ENCODE data around the gene HSD17B2. TPM values are rescaled to one million over a fixed set of nuclear protein-coding genes. Genes with fewer than 3 reads are reported as not detected.

Gene HSD17B2
- total RNA-seq, 1 experiment from 2014 or later = not detected

DNA sequence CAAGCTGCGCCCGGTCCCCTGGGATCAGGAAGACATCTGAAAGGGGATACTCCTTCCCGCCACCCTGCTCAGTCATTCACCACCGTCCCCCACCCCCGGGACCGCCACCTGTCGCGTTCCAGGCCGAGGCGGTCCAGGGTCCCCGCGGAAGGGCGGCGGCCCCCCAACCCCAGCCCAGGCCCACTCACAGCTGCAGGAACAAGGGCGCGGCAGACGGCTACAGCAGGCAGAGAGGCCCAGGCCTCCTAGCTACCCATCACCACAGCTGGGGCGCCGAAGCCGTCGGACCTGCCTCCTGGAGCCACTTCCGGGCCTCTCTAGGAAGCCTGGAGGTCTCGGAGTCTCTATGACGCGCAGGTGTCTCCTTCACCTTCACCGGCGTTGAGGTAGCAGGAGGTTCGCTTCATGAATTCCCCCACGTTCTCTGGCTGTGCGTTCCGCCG lies 23.8 kb upstream of the HSD17B2 start, which contains the start of gene SDR42E1 (continued):
- TF ChIP-seq, protein P1, sequence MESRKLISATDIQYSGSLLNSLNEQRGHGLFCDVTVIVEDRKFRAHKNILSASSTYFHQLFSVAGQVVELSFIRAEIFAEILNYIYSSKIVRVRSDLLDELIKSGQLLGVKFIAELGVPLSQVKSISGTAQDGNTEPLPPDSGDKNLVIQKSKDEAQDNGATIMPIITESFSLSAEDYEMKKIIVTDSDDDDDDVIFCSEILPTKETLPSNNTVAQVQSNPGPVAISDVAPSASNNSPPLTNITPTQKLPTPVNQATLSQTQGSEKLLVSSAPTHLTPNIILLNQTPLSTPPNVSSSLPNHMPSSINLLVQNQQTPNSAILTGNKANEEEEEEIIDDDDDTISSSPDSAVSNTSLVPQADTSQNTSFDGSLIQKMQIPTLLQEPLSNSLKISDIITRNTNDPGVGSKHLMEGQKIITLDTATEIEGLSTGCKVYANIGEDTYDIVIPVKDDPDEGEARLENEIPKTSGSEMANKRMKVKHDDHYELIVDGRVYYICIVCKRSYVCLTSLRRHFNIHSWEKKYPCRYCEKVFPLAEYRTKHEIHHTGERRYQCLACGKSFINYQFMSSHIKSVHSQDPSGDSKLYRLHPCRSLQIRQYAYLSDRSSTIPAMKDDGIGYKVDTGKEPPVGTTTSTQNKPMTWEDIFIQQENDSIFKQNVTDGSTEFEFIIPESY (IDR thresholded peaks at IDR 0.05; ENCODE audit: extremely low read depth, insufficient replicate concordance, low read length) = peak; percentile 75
- TF ChIP-seq JUND (IDR thresholded peaks at IDR 0.05) (no peak), YY1 (IDR thresholded peaks at IDR 0.05; ENCODE audit: extremely low read depth, insufficient replicate concordance, low read depth, low read length) (peak; percentile 78)

DNA sequence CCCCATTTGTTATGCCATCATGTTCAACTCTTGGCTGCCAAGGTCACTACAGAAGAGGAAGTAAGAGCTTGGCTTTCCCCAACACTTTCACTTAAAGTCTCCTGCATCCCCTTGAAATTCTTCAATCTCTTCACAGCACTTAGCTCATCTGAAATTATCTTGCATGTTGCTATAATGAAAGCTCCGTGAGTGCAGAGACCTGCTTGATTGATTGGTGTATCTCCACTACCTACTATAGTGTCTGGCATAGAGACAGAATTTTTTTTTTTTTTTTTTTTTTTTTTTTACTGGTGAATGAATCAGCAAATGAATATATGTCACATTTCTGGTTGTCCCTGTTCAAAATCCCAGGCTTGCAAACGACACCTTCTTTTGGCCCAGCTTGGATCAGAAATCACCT lies 21.9 kb upstream of the HSD17B2 start:
- Histone ChIP-seq H3K36me3 (ENCODE audit: control insufficient read depth in 1 of 2, insufficient read depth in 2 of 2, low read length in 2 of 2) (no peaks in the 10 kb centered on the region), H2AFZ (ENCODE audit: low read depth, low read length, poor library complexity, severe bottlenecking) (no peak overlapping the region), H3K27ac (ENCODE audit: low read depth, low read length) (no peak overlapping the region), H3K9me2 (ENCODE audit: insufficient read depth) (no peaks in the 10 kb centered on the region; the same call in 1 of the 2 replicates), H3K9me3 (ENCODE audit: control insufficient read depth in 1 of 2, insufficient read depth in 1 of 2, low read depth in 1 of 2, low read length in 2 of 2) (peaks cover 6 to 16% of the 10 kb centered on the region in 2 experiments; a peak in 2 of 4 replicates), H3K4me2 (ENCODE audit: low read length) (no peak overlapping the region), H3K4me3 (replicated peaks in 1 of 2; ENCODE audit: low read depth in 1 of 2, low read length in 2 of 2) (no peak overlapping the region), H3K79me2 (ENCODE audit: insufficient read depth, low read length) (peaks cover 11% of the 10 kb centered on the region; the same call in 1 of the 2 replicates), H3K4me1 (ENCODE audit: control insufficient read depth in 1 of 2, insufficient read depth in 2 of 2, low read length in 2 of 2) (peaks cover 0 to 20% of the 10 kb centered on the region in 2 experiments; a peak in 3 of 4 replicates), H3K9ac (ENCODE audit: low read length) (no peak overlapping the region), H4K20me1 (ENCODE audit: insufficient read depth) (no peaks in the 10 kb centered on the region), H3K27me3 (ENCODE audit: insufficient read depth, low read length) (peaks cover 4% of the 10 kb centered on the region; the same call in 1 of the 2 replicates)
- DNase-seq (ENCODE audit: low read depth, low spot score) (no peak), ATAC-seq (no peak)
- no TSS peak for BruUV-seq (replicated peaks)
- CTCF ChIA-PET = interaction anchor here (1.1 to 1.4 kb wide), 2 partner anchors 10 to 16 kb away, joined by 3 to 4 read pairs; no protein-coding TSS in a partner anchor
- RAD21 ChIA-PET (ENCODE audit: low non-redundant PET in 1 of 2, low total read pairs in 2 of 2, uncharacterized antibody in 2 of 2, unreplicated experiment in 2 of 2) = no interaction called here
- intact Hi-C loops (cut with micrococcal nuclease) = loop anchor here (5.0 kb wide), 1 partner anchor 159 kb away; the partner anchor contains the start of gene MPHOSPH6
- TF ChIP-seq, protein P2, sequence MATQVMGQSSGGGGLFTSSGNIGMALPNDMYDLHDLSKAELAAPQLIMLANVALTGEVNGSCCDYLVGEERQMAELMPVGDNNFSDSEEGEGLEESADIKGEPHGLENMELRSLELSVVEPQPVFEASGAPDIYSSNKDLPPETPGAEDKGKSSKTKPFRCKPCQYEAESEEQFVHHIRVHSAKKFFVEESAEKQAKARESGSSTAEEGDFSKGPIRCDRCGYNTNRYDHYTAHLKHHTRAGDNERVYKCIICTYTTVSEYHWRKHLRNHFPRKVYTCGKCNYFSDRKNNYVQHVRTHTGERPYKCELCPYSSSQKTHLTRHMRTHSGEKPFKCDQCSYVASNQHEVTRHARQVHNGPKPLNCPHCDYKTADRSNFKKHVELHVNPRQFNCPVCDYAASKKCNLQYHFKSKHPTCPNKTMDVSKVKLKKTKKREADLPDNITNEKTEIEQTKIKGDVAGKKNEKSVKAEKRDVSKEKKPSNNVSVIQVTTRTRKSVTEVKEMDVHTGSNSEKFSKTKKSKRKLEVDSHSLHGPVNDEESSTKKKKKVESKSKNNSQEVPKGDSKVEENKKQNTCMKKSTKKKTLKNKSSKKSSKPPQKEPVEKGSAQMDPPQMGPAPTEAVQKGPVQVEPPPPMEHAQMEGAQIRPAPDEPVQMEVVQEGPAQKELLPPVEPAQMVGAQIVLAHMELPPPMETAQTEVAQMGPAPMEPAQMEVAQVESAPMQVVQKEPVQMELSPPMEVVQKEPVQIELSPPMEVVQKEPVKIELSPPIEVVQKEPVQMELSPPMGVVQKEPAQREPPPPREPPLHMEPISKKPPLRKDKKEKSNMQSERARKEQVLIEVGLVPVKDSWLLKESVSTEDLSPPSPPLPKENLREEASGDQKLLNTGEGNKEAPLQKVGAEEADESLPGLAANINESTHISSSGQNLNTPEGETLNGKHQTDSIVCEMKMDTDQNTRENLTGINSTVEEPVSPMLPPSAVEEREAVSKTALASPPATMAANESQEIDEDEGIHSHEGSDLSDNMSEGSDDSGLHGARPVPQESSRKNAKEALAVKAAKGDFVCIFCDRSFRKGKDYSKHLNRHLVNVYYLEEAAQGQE (IDR thresholded peaks at IDR 0.05; ENCODE audit: low read depth) = no peak
- TF ChIP-seq RAD21 (IDR thresholded peaks at IDR 0.05; ENCODE audit: low read depth) (no peak), SIN3A (IDR thresholded peaks at IDR 0.05; ENCODE audit: low read depth) (no peak), CBX3 (IDR thresholded peaks at IDR 0.05; ENCODE audit: low read depth) (no peak), ELF1 (IDR thresholded peaks at IDR 0.05; ENCODE audit: borderline replicate concordance, low read depth) (no peak), FOSL1 (IDR thresholded peaks at IDR 0.05; ENCODE audit: low read depth) (no peak), CEBPB (IDR thresholded peaks at IDR 0.05; ENCODE audit: low read depth) (no peak), ZNF274 (IDR thresholded peaks at IDR 0.05; ENCODE audit: low read depth, low read length) (no peak)
- TF ChIP-seq, protein P3, sequence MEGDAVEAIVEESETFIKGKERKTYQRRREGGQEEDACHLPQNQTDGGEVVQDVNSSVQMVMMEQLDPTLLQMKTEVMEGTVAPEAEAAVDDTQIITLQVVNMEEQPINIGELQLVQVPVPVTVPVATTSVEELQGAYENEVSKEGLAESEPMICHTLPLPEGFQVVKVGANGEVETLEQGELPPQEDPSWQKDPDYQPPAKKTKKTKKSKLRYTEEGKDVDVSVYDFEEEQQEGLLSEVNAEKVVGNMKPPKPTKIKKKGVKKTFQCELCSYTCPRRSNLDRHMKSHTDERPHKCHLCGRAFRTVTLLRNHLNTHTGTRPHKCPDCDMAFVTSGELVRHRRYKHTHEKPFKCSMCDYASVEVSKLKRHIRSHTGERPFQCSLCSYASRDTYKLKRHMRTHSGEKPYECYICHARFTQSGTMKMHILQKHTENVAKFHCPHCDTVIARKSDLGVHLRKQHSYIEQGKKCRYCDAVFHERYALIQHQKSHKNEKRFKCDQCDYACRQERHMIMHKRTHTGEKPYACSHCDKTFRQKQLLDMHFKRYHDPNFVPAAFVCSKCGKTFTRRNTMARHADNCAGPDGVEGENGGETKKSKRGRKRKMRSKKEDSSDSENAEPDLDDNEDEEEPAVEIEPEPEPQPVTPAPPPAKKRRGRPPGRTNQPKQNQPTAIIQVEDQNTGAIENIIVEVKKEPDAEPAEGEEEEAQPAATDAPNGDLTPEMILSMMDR (IDR thresholded peaks at IDR 0.05 in 2 of 3, conservative IDR thresholded peaks at IDR 0.05 in 1 of 3; ENCODE audit: borderline replicate concordance in 1 of 3, insufficient read depth in 1 of 3, low read depth in 2 of 3, low read length in 2 of 3) = no peak
- POLR2A ChIA-PET = interaction anchor here (0.8 kb wide), 1 partner anchor 16 kb away, joined by 3 read pairs; no protein-coding TSS in a partner anchor
